GM18499 (cell line): ENCODE data around the gene ASB9.
A peak's percentile ranks its signal among the peaks of the same experiment; 100 is the strongest.
"Not testable (repeated sequence)": the region's sequence is repeated elsewhere in the genome, so short reads cannot be mapped to it uniquely, and the experiment has no call there.

Experiments
- ATAC-seq: cut with Tn5 transposase; IDR thresholded peaks from one replicate; pipeline ENCODE4 v1.9.1; 2021; ENCODE audit warnings: moderate number of reproducible peaks; ENCODE audit not compliant: insufficient read depth, unreplicated experiment

The ASB9 gene

DNA sequence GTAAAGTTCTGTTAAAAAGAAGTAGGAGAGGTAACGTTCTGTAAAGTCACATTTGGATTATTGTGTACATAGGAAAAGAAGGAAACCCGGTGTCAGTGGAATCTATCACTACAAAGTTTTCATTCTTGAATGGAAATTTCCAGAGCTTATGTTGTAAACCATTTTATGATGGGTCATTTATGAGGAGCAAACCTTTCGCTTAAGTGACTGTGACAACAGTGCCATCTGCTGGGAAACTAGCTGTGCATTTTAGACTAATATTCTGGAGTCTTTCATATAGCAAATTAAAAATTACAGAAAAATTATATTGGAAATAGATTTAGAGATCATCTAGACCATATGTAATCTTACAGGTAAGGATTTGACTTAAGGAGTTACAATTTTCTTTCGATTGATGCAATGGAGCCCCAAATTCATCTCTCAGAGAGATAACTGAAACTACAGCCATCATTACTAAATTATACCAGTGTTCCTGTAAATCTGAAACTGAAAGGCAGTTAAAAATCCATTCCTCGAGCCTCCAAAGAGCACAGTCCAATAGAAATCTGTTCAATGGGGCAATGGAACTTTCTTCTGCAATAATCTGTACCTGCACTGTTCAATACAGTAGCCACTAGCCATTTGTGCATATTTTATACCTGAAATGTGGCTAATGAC is 26.9 kb downstream of the ASB9 start:
- ATAC-seq = no peak

DNA sequence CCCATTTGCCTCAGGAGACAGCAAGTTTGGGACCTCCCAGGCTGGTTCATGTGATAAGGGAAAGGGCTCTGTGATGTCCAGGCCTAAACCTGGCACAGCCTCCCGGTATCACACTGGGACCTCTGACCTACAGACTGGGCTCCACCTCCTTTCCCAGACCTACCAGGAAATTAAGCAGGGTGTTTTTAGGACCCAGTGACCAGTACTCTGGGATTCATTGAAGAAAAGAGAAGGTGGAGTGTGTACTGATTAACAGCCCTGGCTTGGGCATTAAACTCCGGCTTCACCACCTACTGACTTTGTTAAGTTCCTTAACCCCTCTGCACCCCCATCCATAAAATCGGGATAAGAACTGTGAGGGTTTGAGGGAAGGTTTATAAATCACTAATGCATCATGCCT is 28.6 kb downstream of the ASB9 start:
- ATAC-seq = no peak

- no peak for ATAC-seq
Measured at GRCh38 chrX:15240414-15240813, 29.5 kb downstream of the ASB9 start.

- no peak for ATAC-seq
Measured at GRCh38 chrX:15236146-15236545, 33.7 kb downstream of the ASB9 start.

DNA sequence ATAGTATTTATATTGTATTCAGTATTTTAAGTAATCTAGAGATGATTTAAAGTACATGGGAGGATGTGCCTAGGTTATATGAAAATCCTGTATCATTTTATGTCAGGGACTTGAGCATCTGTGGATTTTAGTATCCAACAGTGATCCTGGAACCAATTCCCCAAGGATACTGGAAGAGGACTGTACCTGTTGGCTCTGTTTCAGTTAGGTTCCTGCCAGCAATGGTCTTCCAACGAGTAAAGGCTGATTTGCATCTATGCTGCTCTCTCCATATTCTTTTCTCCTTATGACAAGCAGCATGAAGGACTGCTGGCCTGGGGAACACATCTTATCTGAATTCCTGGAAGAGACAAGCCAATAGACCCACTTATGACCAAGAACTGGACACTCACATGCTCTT is 34.9 kb downstream of the ASB9 start:
- ATAC-seq = no peak

GRCh38 chrX:15233416-15234015 is 36.4 kb downstream of the ASB9 start:
- no peak for ATAC-seq

DNA sequence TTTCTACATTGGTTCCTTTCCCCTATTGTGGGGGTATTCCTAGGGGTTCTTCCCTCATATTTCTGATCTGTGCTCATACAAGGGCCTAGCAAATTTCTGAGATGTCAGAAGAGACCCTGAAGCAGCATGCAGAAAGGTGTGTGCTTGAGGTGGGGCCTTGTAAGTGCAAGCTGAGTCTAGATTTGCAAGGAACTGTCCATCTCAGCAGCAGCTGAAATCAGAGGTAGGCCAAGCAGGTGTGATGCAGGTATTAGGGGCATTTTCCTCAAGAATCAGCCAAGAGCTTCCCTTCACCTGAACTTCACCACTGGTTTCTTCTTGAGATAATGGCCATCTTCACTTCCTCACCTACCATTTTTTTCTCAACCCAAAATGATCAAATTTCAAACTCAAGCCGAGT is 45.1 kb downstream of the ASB9 start:
- no peak for ATAC-seq

DNA sequence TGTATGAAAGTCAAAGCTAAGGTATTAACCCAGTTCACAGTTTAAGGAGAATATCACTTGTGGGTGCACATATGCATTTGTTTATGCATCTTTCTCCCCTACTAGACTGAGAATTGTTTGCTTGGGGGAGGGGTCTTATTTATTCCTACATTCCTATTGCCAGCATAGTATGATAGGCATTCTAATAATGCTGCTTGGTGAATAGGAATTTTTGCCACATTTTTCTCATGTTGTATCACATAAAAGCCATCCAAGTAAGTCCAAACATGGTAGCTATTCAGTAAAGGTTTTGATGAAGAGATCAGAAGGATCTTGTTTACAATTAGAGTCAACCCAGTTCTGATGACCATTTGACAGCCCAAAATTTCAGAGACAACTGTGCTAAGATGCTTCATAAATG is 48.6 kb downstream of the ASB9 start:
- no peak for ATAC-seq

DNA sequence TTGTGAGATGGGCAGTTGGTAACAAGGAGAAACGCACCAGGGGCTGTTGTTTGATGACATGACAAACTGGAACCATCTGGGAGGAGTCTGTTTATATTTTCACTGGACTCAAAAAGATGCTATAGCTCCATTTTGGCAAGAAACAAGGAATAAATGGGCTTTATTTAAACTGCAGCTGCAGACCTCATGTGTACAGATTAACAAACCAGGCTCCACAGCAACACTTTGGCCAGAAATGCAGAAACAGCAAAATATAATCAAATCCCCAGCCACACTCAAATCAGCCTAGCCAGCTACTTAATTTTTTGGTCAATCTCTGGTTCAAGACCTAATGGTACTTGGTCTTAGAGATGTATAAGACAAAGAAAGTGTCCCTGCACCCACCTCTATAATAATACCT is 52.7 kb downstream of the ASB9 start:
- no peak for ATAC-seq

DNA sequence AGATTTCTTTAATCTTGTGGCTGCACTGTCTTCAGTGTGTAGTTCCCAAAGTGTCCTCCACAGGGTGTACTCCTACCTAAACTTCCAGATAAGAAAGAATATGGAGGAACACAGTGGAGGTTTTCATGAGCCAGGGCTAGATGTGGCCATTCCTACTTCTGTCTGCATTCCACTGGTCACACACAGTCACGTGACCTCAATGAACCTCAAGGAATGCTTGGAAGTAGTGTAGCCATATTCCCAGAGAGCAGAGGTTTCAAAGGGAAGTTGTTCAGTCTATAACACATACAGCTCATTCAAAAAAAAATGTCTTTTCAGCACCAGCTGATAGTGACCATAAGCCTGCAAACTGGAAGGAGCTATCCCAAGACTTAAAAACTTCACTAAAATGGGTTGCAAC is 53.6 kb downstream of the ASB9 start:
- no peak for ATAC-seq

GRCh38 chrX:15215366-15215765 is 54.5 kb downstream of the ASB9 start:
- no peak for ATAC-seq

DNA sequence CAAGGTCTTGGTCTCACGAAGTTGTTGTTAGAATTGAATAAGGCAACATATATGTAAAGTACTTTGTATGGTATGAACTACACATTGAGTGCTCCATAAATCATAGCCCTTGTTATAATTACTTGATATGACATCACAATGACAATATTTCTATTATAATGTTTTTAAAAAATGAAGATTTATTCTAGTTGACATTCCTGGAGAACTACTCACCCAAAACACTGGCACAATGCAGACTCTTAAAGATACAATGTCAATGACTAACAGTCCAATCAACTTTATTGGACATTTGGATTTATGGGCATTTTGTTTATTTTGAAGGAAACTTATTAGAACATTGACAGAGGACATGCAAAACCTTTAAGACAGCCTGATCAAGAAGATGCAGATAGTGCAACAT is 55.3 kb downstream of the ASB9 start:
- ATAC-seq = no peak

DNA sequence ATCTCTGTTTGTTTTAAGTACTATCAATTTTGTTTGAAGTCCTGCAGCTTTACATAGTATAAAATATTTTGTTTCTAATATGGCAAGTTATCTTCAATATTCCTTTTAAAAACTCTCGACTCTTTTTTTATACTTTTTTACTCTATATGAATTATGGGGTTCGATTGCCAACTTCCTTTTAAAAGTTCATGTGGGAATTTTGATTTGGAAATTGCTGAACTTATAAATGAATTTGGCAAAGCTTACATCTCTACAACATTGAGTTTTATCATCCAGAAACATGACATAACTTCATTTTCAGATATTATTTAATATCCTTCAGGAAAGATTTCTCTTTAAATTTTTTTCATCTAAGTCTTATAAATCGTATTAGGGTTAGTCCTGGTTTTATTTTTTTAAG is 60.8 kb downstream of the ASB9 start:
- no peak for ATAC-seq

DNA sequence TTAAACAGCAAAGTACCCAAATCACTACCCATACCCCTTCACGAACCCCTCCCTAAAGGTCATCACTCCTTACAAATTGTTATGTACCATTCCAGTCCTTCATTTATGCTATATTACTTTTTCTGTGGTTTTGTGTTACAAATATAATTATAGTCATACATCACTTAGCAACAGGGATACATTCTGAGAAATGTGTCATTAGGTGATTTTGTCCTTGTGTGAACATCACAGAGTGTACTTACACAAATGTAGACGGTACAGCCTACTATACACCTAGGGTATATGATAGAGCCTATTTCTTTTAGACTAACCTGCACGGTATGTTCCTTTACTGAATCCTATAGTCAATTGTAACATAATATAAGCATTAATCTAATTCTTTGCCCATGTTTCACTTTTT is 61.9 kb downstream of the ASB9 start:
- ATAC-seq = no peak

DNA sequence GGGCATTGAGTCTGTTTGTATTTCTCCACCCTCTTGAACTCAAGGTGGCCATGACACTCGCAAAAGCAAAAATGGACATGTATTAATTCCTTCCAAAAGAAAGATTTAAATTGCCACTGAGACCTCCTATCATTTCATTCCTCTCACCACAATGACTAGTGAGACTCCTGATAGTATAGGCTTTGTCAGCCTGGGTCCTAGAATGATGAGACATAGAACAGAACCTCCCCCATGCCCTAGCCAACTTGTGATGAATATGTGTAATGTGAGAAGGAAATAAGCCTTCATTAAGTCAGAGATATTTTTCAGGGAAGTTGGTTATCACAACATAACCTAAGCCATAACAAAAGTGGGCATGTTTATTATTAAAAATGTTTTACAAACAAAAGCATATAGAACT is 62.5 kb downstream of the ASB9 start:
- ATAC-seq = no peak

DNA sequence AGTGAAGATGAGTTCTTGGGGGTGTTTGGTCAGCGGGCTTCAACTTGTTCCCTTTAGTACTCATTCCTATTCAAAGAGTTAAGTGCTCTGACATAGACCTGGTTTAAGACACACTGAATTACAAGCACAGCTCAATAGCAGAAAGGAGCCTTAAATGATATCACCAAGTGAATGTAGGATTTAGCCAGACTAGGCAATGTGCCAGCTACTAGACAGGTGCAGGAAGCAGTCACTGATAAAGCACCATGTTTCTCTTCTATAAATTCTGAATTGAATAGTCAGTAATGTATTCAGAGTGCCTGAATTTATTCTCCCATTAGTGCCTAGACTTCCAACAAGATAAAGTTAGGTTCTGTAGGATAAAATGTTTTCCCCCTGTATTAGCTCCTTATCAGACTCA is 63.6 kb downstream of the ASB9 start:
- ATAC-seq = no peak

- peak; percentile 63 for ATAC-seq
Measured at GRCh38 chrX:15204130-15204751, 65.6 kb downstream of the ASB9 start.

GRCh38 chrX:15203694-15204093 is 66.2 kb downstream of the ASB9 start:
- ATAC-seq = no peak

- peak; percentile 50 for ATAC-seq
Measured at GRCh38 chrX:15202454-15203177, 67.3 kb downstream of the ASB9 start.

GRCh38 chrX:15200871-15201270 is 69.0 kb downstream of the ASB9 start:
- ATAC-seq = no peak

GRCh38 chrX:15198608-15199202 is 71.2 kb downstream of the ASB9 start:
- ATAC-seq = not testable (repeated sequence)
